ENCODE measurements around the gene UBE2O.
A peak's percentile ranks its signal among the peaks of the same experiment; 100 is the strongest.

The UBE2O gene

GRCh38 chr17:76384222-76384986 is 68.5 kb downstream of the UBE2O start, which contains the start of gene SPHK1:
Gene SPHK1, plus strand, starts transcription at chr17:76384609. Its CDS starts 1,036 bp downstream, at chr17:76385645.
- H3K36me3 ChIP-seq (replicated peaks in 1 of 2; ENCODE audit: control insufficient read depth in 2 of 2, insufficient read depth in 2 of 2, low read length in 2 of 2), result peaks cover 7 to 20% of the 10 kb centered on the region in 2 donors
- peaks cover 2 to 10% (median 6%) of the 10 kb centered on the region in 3 experiments for H3K27me3 ChIP-seq (ENCODE audit: control insufficient read depth in 3 of 3, insufficient read depth in 3 of 3, low read depth in 1 of 3, low read length in 3 of 3)
- H2BK120ac ChIP-seq (ENCODE audit: low read depth, low read length), result peak within 1 kb of the TSS; percentile 98
- peaks cover 10 to 30% of the 10 kb centered on the region in 2 donors for H3K4me1 ChIP-seq (ENCODE audit: control insufficient read depth in 2 of 2, insufficient read depth in 1 of 2, low read depth in 1 of 2, low read length in 2 of 2)
- peak within 1 kb of the TSS; percentile 78 to 88 for H3K4me3 ChIP-seq (ENCODE audit: low read length in 2 of 2)
- peak within 1 kb of the TSS; percentile 93 for H2BK5ac ChIP-seq (ENCODE audit: low read length)
- peaks cover 0 to 2% of the 10 kb centered on the region in 2 donors for H3K9me3 ChIP-seq (replicated peaks in 1 of 2; ENCODE audit: control insufficient read depth in 2 of 2, insufficient read depth in 1 of 2, low read depth in 1 of 2, low read length in 2 of 2)
- peak; percentile 75 for DNase-seq (ENCODE audit: low spot score)
- peak within 1 kb of the TSS; percentile 97 for H3K9ac ChIP-seq (ENCODE audit: low read depth, low read length, poor library complexity)
- peak within 1 kb of the TSS; percentile 72 for H4K8ac ChIP-seq (ENCODE audit: low read depth, low read length)
- WGBS, 2 donors (ENCODE audit: extremely low coverage in 2 of 2, insufficient read length in 2 of 2, insufficient replicate concordance in 1 of 2), result no CpG with 5 or more reads among the region's 118 CpGs
- peak within 1 kb of the TSS; percentile 98 for H2AFZ ChIP-seq (ENCODE audit: low read length)
- peak within 1 kb of the TSS; percentile 53 for H3K27ac ChIP-seq (replicated peaks; ENCODE audit: low read length)
- peak within 1 kb of the TSS; percentile 94 for H2BK12ac ChIP-seq (ENCODE audit: low read length)
- peak within 1 kb of the TSS; percentile 75 for H3K14ac ChIP-seq (ENCODE audit: low read length)
- H2BK15ac ChIP-seq (ENCODE audit: low read length), result peak within 1 kb of the TSS; percentile 98
- peaks cover 5% of the 10 kb centered on the region for H3K79me1 ChIP-seq (ENCODE audit: low read depth, low read length)
- H3K4me2 ChIP-seq (ENCODE audit: insufficient read depth, low read length, poor library complexity, severe bottlenecking), result peak within 1 kb of the TSS; percentile 99
- H2AK5ac ChIP-seq (ENCODE audit: low read depth, low read length), result peak within 1 kb of the TSS; percentile 92
- H3K23ac ChIP-seq (ENCODE audit: low read depth, low read length, poor library complexity), result peak within 1 kb of the TSS; percentile 93
- peak within 1 kb of the TSS; percentile 97 for H3K18ac ChIP-seq (ENCODE audit: low read length)
- H4K91ac ChIP-seq (ENCODE audit: low read depth, low read length, poor library complexity), result no peak within 1 kb of the TSS
- H3K4ac ChIP-seq (ENCODE audit: low read length), result no peak within 1 kb of the TSS

- Histone ChIP-seq H3K4me2 (ENCODE audit: insufficient read depth, low read length, poor library complexity, severe bottlenecking) (peak overlapping the region; percentile 99), H3K27ac (replicated peaks; ENCODE audit: low read length) (peak overlapping the region; percentile 53), H4K91ac (ENCODE audit: low read depth, low read length, poor library complexity) (no peak overlapping the region), H3K4me1 (ENCODE audit: control insufficient read depth in 2 of 2, insufficient read depth in 1 of 2, low read depth in 1 of 2, low read length in 2 of 2) (peaks cover 10 to 26% of the 10 kb centered on the region in 2 donors), H3K18ac (ENCODE audit: low read length) (peak overlapping the region; percentile 97), H3K9me3 (replicated peaks in 1 of 2; ENCODE audit: control insufficient read depth in 2 of 2, insufficient read depth in 1 of 2, low read depth in 1 of 2, low read length in 2 of 2) (peaks cover 0 to 2% of the 10 kb centered on the region in 2 donors), H3K14ac (ENCODE audit: low read length) (peak overlapping the region; percentile 42), H4K8ac (ENCODE audit: low read depth, low read length) (no peak overlapping the region), H2AFZ (ENCODE audit: low read length) (peak overlapping the region; percentile 98), H2BK120ac (ENCODE audit: low read depth, low read length) (peak overlapping the region; percentile 48), H3K36me3 (replicated peaks in 1 of 2; ENCODE audit: control insufficient read depth in 2 of 2, insufficient read depth in 2 of 2, low read length in 2 of 2) (peaks cover 7 to 13% of the 10 kb centered on the region in 2 donors), H3K4me3 (ENCODE audit: low read length in 2 of 2) (peak overlapping the region; percentile 78 to 88), H2BK15ac (ENCODE audit: low read length) (peak overlapping the region; percentile 98), H3K27me3 (ENCODE audit: control insufficient read depth in 3 of 3, insufficient read depth in 3 of 3, low read depth in 1 of 3, low read length in 3 of 3) (peaks cover 2 to 10% (median 6%) of the 10 kb centered on the region in 3 experiments), H3K79me1 (ENCODE audit: low read depth, low read length) (peaks cover 5% of the 10 kb centered on the region), H3K23ac (ENCODE audit: low read depth, low read length, poor library complexity) (peak overlapping the region; percentile 70), H2BK5ac (ENCODE audit: low read length) (peak overlapping the region; percentile 93), H2AK5ac (ENCODE audit: low read depth, low read length) (peak overlapping the region; percentile 92), H3K4ac (ENCODE audit: low read length) (no peak overlapping the region), H2BK12ac (ENCODE audit: low read length) (peak overlapping the region; percentile 82), H3K9ac (ENCODE audit: low read depth, low read length, poor library complexity) (peak overlapping the region; percentile 97)
- DNase-seq (ENCODE audit: low spot score), result peak; percentile 63
- no CpG with 5 or more reads among the region's 65 CpGs for WGBS, 2 donors (ENCODE audit: extremely low coverage in 2 of 2, insufficient read length in 2 of 2, insufficient replicate concordance in 1 of 2)
Observed at GRCh38 chr17:76383546-76384221, 69.3 kb downstream of the UBE2O start.

- Histone ChIP-seq H2BK12ac (ENCODE audit: low read length) (peak overlapping the region; percentile 88), H3K18ac (ENCODE audit: low read length) (peak overlapping the region; percentile 96), H3K27ac (replicated peaks; ENCODE audit: low read length) (peak overlapping the region; percentile 99), H3K79me1 (ENCODE audit: low read depth, low read length) (peaks cover 5% of the 10 kb centered on the region), H3K23ac (ENCODE audit: low read depth, low read length, poor library complexity) (peak overlapping the region; percentile 87), H3K4ac (ENCODE audit: low read length) (no peak overlapping the region), H2AFZ (ENCODE audit: low read length) (peak overlapping the region; percentile 98), H2BK120ac (ENCODE audit: low read depth, low read length) (peak overlapping the region; percentile 90), H4K8ac (ENCODE audit: low read depth, low read length) (peak overlapping the region; percentile 6), H3K36me3 (replicated peaks in 1 of 2; ENCODE audit: control insufficient read depth in 2 of 2, insufficient read depth in 2 of 2, low read length in 2 of 2) (peaks cover 6 to 11% of the 10 kb centered on the region in 2 donors), H4K91ac (ENCODE audit: low read depth, low read length, poor library complexity) (no peak overlapping the region), H3K14ac (ENCODE audit: low read length) (no peak overlapping the region), H3K4me3 (ENCODE audit: low read length in 2 of 2) (peak overlapping the region; percentile 78 to 88), H2BK5ac (ENCODE audit: low read length) (peak overlapping the region; percentile 91), H3K9ac (ENCODE audit: low read depth, low read length, poor library complexity) (peak overlapping the region; percentile 97), H3K4me2 (ENCODE audit: insufficient read depth, low read length, poor library complexity, severe bottlenecking) (peak overlapping the region; percentile 99), H2AK5ac (ENCODE audit: low read depth, low read length) (peak overlapping the region; percentile 92), H3K9me3 (replicated peaks in 1 of 2; ENCODE audit: control insufficient read depth in 2 of 2, insufficient read depth in 1 of 2, low read depth in 1 of 2, low read length in 2 of 2) (peaks cover 0 to 2% of the 10 kb centered on the region in 2 donors), H3K27me3 (ENCODE audit: control insufficient read depth in 3 of 3, insufficient read depth in 3 of 3, low read depth in 1 of 3, low read length in 3 of 3) (peaks cover 2 to 10% (median 6%) of the 10 kb centered on the region in 3 experiments), H2BK15ac (ENCODE audit: low read length) (peak overlapping the region; percentile 95), H3K4me1 (ENCODE audit: control insufficient read depth in 2 of 2, insufficient read depth in 1 of 2, low read depth in 1 of 2, low read length in 2 of 2) (peaks cover 10 to 26% of the 10 kb centered on the region in 2 donors)
- no CpG with 5 or more reads among the region's 80 CpGs for WGBS, 2 donors (ENCODE audit: extremely low coverage in 2 of 2, insufficient read length in 2 of 2, insufficient replicate concordance in 1 of 2)
- DNase-seq (ENCODE audit: low spot score), result peak; percentile 82
Observed at GRCh38 chr17:76382803-76383545, 70.0 kb downstream of the UBE2O start.

Data from neuronal stem cell (in vitro differentiated cells).